Lower lobe of right lung (tissue), 2 donors: Measurements from ENCODE around the gene ROBO4. TPM values are rescaled to one million over a fixed set of nuclear protein-coding genes. Genes with fewer than 3 reads are reported as not detected.
A peak's percentile ranks its signal among the peaks of the same experiment; 100 is the strongest.

Experiments used
- ATAC-seq, 2 donors: fragments of 200-7000 bp; cut with Tn5 transposase; one replicate each; pipeline ENCODE4 v1.9.1; 2020 to 2022; ENCODE audit warnings: mild to moderate bottlenecking in 2 of 2, moderate library complexity in 2 of 2
- DNase-seq: peaks from one replicate; pipeline ENCODE4 v3.0.0-alpha.2; 2020
- H3K27ac ChIP-seq: fragments of 200-600 bp; one replicate; pipeline ENCODE4 v1.8.0; 2022
- H3K27me3 ChIP-seq: fragments of 200-600 bp; one replicate; pipeline ENCODE4 v1.8.0; 2022; ENCODE audit warnings: low read depth
- H3K36me3 ChIP-seq: fragments of 200-600 bp; one replicate; pipeline ENCODE4 v1.8.0; 2022; ENCODE audit warnings: mild to moderate bottlenecking
- H3K4me1 ChIP-seq: fragments of 200-600 bp; one replicate; pipeline ENCODE4 v1.8.0; 2022
- H3K4me3 ChIP-seq: fragments of 200-600 bp; one replicate; pipeline ENCODE4 v1.8.0; 2022; ENCODE audit warnings: mild to moderate bottlenecking
- H3K9me3 ChIP-seq: fragments of 200-600 bp; one replicate; pipeline ENCODE4 v1.8.0; 2022
- intact Hi-C: fragments of 100-400 bp; cut with DNase I; formaldehyde crosslinking; loops from one replicate; pipeline ENCODE4 v1.11.0; 2022
- total RNA-seq: library from RNA; stranded (reverse); fragmentation: NEBNext Ultra II Directional; extraction: Animal tissue kit (Norgen Biotek cat#: 25700); gene quantifications from one replicate; pipeline ENCODE4 v1.2.1, GENCODE V29; 2021
- TF ChIP-seq, protein P1 (sequence below): fragments of 200-600 bp; IDR thresholded peaks from one replicate; pipeline ENCODE4 v1.8.0; 2022; ENCODE audit warnings: antibody characterized with exemption, mild to moderate bottlenecking
- donor health status: DM: no; HTN: yes; CAD: no; lungs with severe emphysema.

Gene ROBO4
- total RNA-seq, 1 donor from 2014 or later, result 58.3 TPM

DNA sequence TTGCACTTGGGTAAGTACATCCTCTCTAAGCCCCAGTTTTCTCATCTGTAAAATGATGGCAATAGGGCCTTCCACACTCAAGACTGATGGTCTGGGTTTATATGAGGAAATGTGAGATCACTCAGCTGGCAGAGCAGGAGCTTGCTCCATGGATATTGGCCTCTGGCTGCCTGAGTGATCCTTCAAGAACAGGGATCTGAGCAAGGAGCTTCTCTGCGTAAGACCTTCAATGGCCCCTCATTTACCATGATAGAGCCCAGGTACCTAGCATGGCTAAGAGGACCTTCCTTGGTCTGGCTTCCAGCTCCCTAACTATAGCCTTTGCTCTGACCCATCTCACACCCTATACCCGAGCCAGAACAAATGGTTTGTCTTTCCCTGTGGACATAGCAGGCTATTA, 5.5 kb downstream of the ROBO4 start:
- Histone ChIP-seq H3K27me3 (no peaks in the 10 kb centered on the region), H3K4me3 (no peak overlapping the region), H3K9me3 (no peaks in the 10 kb centered on the region), H3K36me3 (no peaks in the 10 kb centered on the region), H3K27ac (peak overlapping the region; percentile 41), H3K4me1 (peaks cover 70% of the 10 kb centered on the region)
- intact Hi-C loops, result no loop called here
- TF ChIP-seq, protein P1, sequence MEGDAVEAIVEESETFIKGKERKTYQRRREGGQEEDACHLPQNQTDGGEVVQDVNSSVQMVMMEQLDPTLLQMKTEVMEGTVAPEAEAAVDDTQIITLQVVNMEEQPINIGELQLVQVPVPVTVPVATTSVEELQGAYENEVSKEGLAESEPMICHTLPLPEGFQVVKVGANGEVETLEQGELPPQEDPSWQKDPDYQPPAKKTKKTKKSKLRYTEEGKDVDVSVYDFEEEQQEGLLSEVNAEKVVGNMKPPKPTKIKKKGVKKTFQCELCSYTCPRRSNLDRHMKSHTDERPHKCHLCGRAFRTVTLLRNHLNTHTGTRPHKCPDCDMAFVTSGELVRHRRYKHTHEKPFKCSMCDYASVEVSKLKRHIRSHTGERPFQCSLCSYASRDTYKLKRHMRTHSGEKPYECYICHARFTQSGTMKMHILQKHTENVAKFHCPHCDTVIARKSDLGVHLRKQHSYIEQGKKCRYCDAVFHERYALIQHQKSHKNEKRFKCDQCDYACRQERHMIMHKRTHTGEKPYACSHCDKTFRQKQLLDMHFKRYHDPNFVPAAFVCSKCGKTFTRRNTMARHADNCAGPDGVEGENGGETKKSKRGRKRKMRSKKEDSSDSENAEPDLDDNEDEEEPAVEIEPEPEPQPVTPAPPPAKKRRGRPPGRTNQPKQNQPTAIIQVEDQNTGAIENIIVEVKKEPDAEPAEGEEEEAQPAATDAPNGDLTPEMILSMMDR, result no peak
- DNase-seq (no peak), ATAC-seq (no peak)

DNA sequence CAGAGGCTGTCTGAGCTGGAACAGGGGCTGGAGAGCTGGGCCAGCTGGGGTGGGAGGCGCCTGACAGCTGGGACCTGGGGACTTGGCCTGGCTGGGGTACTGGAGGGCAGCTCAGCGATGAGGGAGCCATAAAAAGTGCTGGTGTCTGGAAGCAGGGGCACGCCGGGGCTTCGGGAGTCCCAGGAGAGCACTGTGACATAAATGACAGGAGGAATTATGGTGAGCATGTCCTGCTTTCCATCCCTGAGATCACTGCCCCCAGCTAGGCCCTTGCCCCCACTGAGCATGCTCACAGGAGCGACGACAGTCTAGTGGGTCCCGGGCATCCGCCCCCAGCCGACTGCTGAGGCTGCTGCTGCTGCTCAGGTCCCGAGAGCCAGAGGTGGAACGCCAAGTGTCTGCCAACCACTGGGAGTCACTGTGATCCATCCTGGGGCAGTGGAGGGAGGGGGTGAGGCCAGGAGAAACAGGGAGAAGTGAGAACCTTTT, 6.2 kb downstream of the ROBO4 start:
- peak in 1 of 2 donors; percentile 3 for ATAC-seq
- Histone ChIP-seq H3K4me1 (peaks cover 70% of the 10 kb centered on the region), H3K36me3 (no peaks in the 10 kb centered on the region), H3K27ac (peak overlapping the region; percentile 41), H3K9me3 (no peaks in the 10 kb centered on the region), H3K4me3 (no peak overlapping the region), H3K27me3 (no peaks in the 10 kb centered on the region)
- intact Hi-C loops, result no loop called here
- TF ChIP-seq, protein P1, result no peak
- DNase-seq, result no peak

DNA sequence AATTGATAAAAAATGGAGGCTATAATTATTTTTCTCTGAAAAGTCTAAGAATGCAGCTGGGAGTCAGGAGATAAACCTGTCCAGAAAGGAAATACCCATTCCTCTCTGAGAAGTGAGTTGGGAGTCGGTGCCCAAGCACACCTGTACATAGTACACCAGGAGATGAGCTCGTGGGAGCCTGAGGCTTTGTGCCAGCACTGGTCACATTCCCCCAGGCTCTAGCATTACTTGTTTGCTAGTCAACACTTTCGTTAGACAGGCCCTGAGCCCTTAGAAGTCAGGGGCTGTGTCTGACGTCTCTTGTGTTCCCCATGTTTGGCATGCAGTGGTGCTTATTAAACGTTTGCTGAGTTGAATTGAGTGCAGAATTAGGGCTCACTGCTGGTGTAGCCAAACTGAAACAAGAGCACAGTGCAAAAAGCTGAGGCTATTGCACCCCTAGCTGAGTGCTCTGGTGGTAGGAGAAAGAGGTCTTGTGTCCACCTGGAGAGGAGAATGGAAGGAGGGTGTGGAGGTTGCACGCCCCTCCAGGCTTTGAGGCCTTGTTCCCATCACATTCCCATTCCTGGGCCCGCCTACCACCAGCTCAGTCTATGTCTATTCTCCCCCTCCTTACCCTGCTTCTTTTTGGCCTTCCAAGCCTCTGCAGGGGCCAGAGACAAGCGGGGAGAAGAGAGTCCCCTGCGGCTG, 6.8 kb downstream of the ROBO4 start:
- DNase-seq (no peak), ATAC-seq (no peak)
- no peaks in the 10 kb centered on the region for H3K9me3 ChIP-seq
- TF ChIP-seq, protein P1, result no peak
- no peak overlapping the region for H3K27ac ChIP-seq
- no peaks in the 10 kb centered on the region for H3K27me3 ChIP-seq
- peaks cover 4% of the 10 kb centered on the region for H3K36me3 ChIP-seq
- intact Hi-C loops, result no loop called here
- no peak overlapping the region for H3K4me3 ChIP-seq
- H3K4me1 ChIP-seq, result peaks cover 74% of the 10 kb centered on the region

DNA sequence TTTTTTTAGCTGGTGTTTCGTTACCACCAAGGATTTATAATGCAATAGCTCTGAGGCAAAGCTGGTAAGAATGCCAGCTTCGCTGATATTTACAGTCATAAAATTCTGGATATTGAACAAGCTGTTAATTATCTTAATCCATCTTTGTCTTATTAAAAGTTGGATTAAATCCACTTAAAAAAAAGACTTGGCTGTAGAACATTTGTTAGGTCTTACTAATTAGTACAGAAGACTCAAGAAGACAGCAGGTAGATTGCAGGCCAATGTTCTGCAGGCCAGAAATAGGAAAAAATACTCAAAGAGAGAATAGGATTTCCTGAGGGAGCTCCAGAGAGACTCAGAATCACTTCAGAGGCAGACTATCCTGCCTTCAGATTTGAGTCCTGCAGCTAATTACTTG, 7.5 kb downstream of the ROBO4 start:
- H3K27me3 ChIP-seq, result no peaks in the 10 kb centered on the region
- no peaks in the 10 kb centered on the region for H3K9me3 ChIP-seq
- DNase-seq (no peak), ATAC-seq (no peak)
- TF ChIP-seq, protein P1, result no peak
- peak overlapping the region; percentile 12 for H3K27ac ChIP-seq
- intact Hi-C loops, result no loop called here
- H3K4me1 ChIP-seq, result peaks cover 70% of the 10 kb centered on the region
- peaks cover 7% of the 10 kb centered on the region for H3K36me3 ChIP-seq
- H3K4me3 ChIP-seq, result no peak overlapping the region

DNA sequence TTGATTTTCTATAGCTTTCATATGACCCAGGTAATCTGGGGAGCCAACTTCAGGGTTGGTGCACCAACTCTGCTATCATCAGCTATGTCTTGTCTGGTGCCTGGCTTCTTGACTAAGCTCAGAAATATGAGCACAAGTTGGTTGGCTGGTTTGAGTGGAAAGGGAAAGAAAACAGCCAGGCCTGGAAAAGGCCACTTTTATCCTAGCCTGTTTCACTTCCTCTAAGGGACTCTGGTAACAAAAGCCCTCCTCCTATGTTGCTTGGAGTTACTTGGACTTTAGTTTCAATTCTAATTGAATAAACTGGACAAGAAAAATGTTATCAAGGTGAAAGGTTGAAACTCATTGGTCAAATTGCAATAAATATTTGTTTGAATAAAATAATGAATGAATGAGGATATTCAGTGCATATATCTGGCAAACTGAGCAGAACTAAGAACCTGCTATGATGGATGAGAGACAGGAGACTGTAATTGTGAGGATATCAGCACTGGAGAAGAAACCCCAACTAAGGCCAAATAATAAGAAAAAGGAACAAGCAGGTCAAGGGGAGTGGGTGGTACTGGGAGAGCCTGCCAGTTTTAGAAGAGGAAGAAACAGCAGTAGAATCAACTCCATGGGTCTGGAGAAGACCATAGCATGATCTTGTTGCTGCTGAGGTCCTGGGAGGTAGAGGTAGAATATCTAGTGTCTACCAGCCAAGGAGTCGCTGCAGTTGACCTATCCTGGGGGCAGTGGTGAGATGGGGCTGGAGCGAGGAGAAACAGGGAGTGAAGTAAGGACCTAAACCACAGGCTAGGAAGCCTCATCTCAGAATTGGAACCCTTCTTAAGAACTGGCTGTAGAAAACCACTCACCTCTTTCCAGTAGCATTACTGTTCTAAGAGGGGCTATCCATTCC, 8.2 kb downstream of the ROBO4 start:
- Histone ChIP-seq H3K9me3 (no peaks in the 10 kb centered on the region), H3K27ac (peak overlapping the region; percentile 12), H3K4me3 (no peak overlapping the region), H3K36me3 (peaks cover 7% of the 10 kb centered on the region), H3K4me1 (peaks cover 70% of the 10 kb centered on the region), H3K27me3 (no peaks in the 10 kb centered on the region)
- intact Hi-C loops, result no loop called here
- no peak for ATAC-seq
- TF ChIP-seq, protein P1, result no peak
- DNase-seq, result no peak
